Neural progenitor cell (in vitro differentiated cells): ENCODE data around the gene ZNF100. TPM values are rescaled to one million over a fixed set of nuclear protein-coding genes. Genes with fewer than 3 reads are reported as not detected.

Experiments
- DNase-seq: peaks from one replicate; pipeline ENCODE4 v3.0.0-alpha.2; 2016; ENCODE audit warnings: low spot score
- H2AFZ ChIP-seq: fragments of 200-600 bp; sonication (generic); replicated peaks from 2 replicates; pipeline ENCODE4 v1.6.1; 2016; ENCODE audit warnings: antibody characterized with exemption
- H3F3A ChIP-seq: fragments of 200-600 bp; sonication (generic); 2 replicates; pipeline ENCODE4 v1.6.1; 2016; ENCODE audit warnings: antibody characterized with exemption, low read depth
- H3K27ac ChIP-seq: fragments of 200-600 bp; sonication (generic); 2 replicates; pipeline ENCODE4 v1.5.1; 2016; ENCODE audit warnings: mild to moderate bottlenecking
- H3K27me3 ChIP-seq: fragments of 200-600 bp; sonication (generic); 2 replicates; pipeline ENCODE4 v1.6.1; 2016; ENCODE audit warnings: mild to moderate bottlenecking, moderate library complexity
- H3K36me3 ChIP-seq: fragments of 200-600 bp; sonication (generic); 2 replicates; pipeline ENCODE4 v1.5.1; 2016
- H3K4me1 ChIP-seq: fragments of 200-600 bp; sonication (generic); 2 replicates; pipeline ENCODE4 v1.6.1; 2016; ENCODE audit warnings: mixed run types
- H3K4me2 ChIP-seq: fragments of 200-600 bp; sonication (generic); 2 replicates; pipeline ENCODE4 v1.6.1; 2016
- H3K4me3 ChIP-seq: fragments of 200-600 bp; sonication (generic); 2 replicates; pipeline ENCODE4 v1.5.1; 2016
- H3K79me2 ChIP-seq: fragments of 200-600 bp; sonication (generic); 2 replicates; pipeline ENCODE4 v1.6.1; 2016; ENCODE audit warnings: low read depth
- H3K9ac ChIP-seq: fragments of 200-600 bp; sonication (generic); 2 replicates; pipeline ENCODE4 v1.6.1; 2016
- H3K9me3 ChIP-seq: fragments of 200-600 bp; sonication (generic); 2 replicates; pipeline ENCODE4 v1.5.1; 2016; ENCODE audit warnings: low read depth
- H4K20me1 ChIP-seq: fragments of 200-600 bp; sonication (generic); 2 replicates; pipeline ENCODE4 v1.6.1; 2016; ENCODE audit warnings: low read depth
- H3K27ac Mint-ChIP-seq: 3 replicates; pipeline ENCODE4 v1.8.0; 2021; ENCODE audit warnings: mixed read lengths
- H3K27me3 Mint-ChIP-seq: 2 replicates; pipeline ENCODE4 v1.8.0; 2022; ENCODE audit warnings: low read depth, mild to moderate bottlenecking, inconsistent platforms, moderate library complexity, mixed read lengths; ENCODE audit not compliant: insufficient read depth
- H3K36me3 Mint-ChIP-seq: 3 replicates; pipeline ENCODE4 v1.8.0; 2021; ENCODE audit warnings: mixed read lengths
- H3K4me1 Mint-ChIP-seq: 3 replicates; pipeline ENCODE4 v1.8.0; 2021; ENCODE audit warnings: mixed read lengths
- H3K4me3 Mint-ChIP-seq: 3 replicates; pipeline ENCODE4 v1.8.0; 2021; ENCODE audit warnings: mild to moderate bottlenecking, moderate library complexity, mixed read lengths
- H3K9me3 Mint-ChIP-seq: 3 replicates; pipeline ENCODE4 v1.8.0; 2020; ENCODE audit warnings: mixed read lengths
- CTCF ChIP-seq: fragments of 200-600 bp; sonication (generic); IDR thresholded peaks from 2 replicates; pipeline ENCODE4 v1.5.1; 2017; ENCODE audit warnings: antibody characterized with exemption, mild to moderate bottlenecking
- EZH2 ChIP-seq: fragments of 200-600 bp; sonication (generic); IDR thresholded peaks from 2 replicates; pipeline ENCODE4 v1.6.1; 2017; ENCODE audit warnings: antibody characterized with exemption, mild to moderate bottlenecking, moderate library complexity
- EZH2phosphoT487 ChIP-seq: fragments of 200-600 bp; sonication (generic); IDR thresholded peaks from 2 replicates; pipeline ENCODE4 v1.6.1; 2017; ENCODE audit warnings: antibody characterized with exemption
- total RNA-seq: library from RNA; depleted of rRNA; stranded (reverse); fragments of >200 nt; gene quantifications from 2 replicates; pipeline ENCODE4 v1.2.3, GENCODE V29; 2015; ENCODE audit warnings: low replicate concordance

ZNF100 gene
- total RNA-seq, 1 donor from 2014 or later = 29.5 TPM

GRCh38 chr19:21697698-21698097 is 69.7 kb downstream of the ZNF100 start:
- Mint-ChIP-seq H3K36me3 (no peaks in the 10 kb centered on the region), H3K9me3 (peaks cover 47% of the 10 kb centered on the region), H3K4me1 (no peaks in the 10 kb centered on the region), H3K27me3 (peaks cover 6% of the 10 kb centered on the region), H3K27ac (no peak overlapping the region), H3K4me3 (no peak overlapping the region)
- Histone ChIP-seq H3K27me3 (no peaks in the 10 kb centered on the region), H3K9ac (no peak overlapping the region), H2AFZ (no peak overlapping the region), H3K4me3 (no peak overlapping the region), H3K27ac (no peak overlapping the region), H3K4me1 (no peaks in the 10 kb centered on the region), H3K36me3 (no peaks in the 10 kb centered on the region), H3K79me2 (no peaks in the 10 kb centered on the region), H3F3A (no peaks in the 10 kb centered on the region), H4K20me1 (no peaks in the 10 kb centered on the region), H3K9me3 (peaks cover 6% of the 10 kb centered on the region), H3K4me2 (no peak overlapping the region)
- no peak for DNase-seq
- TF ChIP-seq CTCF = no peak
- TF ChIP-seq EZH2phosphoT487 = no peak
- TF ChIP-seq EZH2 = no peak

- Histone ChIP-seq H3K27me3 (no peaks in the 10 kb centered on the region), H3K9ac (no peak overlapping the region), H4K20me1 (no peaks in the 10 kb centered on the region), H3F3A (no peaks in the 10 kb centered on the region), H3K4me1 (no peaks in the 10 kb centered on the region), H3K79me2 (no peaks in the 10 kb centered on the region), H3K4me2 (no peak overlapping the region), H3K36me3 (no peaks in the 10 kb centered on the region), H3K4me3 (no peak overlapping the region), H2AFZ (no peak overlapping the region), H3K9me3 (no peaks in the 10 kb centered on the region), H3K27ac (no peak overlapping the region)
- DNase-seq = no peak
- H3K27ac Mint-ChIP-seq = no peak overlapping the region
- no peak for TF ChIP-seq EZH2phosphoT487
- no peak for TF ChIP-seq CTCF
- TF ChIP-seq EZH2 = no peak
- H3K4me1 Mint-ChIP-seq = no peaks in the 10 kb centered on the region
- H3K9me3 Mint-ChIP-seq = peaks cover 58% of the 10 kb centered on the region
- H3K27me3 Mint-ChIP-seq = peaks cover 9% of the 10 kb centered on the region
- H3K36me3 Mint-ChIP-seq = no peaks in the 10 kb centered on the region
- no peak overlapping the region for H3K4me3 Mint-ChIP-seq
Observed at GRCh38 chr19:21694171-21694906, 73.0 kb downstream of the ZNF100 start.

- TF ChIP-seq EZH2 (no peak), CTCF (no peak), EZH2phosphoT487 (no peak)
- H3K27me3 Mint-ChIP-seq = peaks cover 9% of the 10 kb centered on the region
- H3K9me3 Mint-ChIP-seq = peaks cover 66% of the 10 kb centered on the region
- Histone ChIP-seq H2AFZ (no peak overlapping the region), H3K36me3 (no peaks in the 10 kb centered on the region), H3K27me3 (no peaks in the 10 kb centered on the region), H3K27ac (no peak overlapping the region), H3K4me3 (no peak overlapping the region), H3K4me1 (no peaks in the 10 kb centered on the region), H3K9me3 (no peaks in the 10 kb centered on the region), H3K79me2 (no peaks in the 10 kb centered on the region), H3F3A (no peaks in the 10 kb centered on the region), H3K4me2 (no peak overlapping the region), H4K20me1 (no peaks in the 10 kb centered on the region), H3K9ac (no peak overlapping the region)
- H3K4me1 Mint-ChIP-seq = no peaks in the 10 kb centered on the region
- no peak overlapping the region for H3K4me3 Mint-ChIP-seq
- H3K36me3 Mint-ChIP-seq = no peaks in the 10 kb centered on the region
- no peak for DNase-seq
- H3K27ac Mint-ChIP-seq = no peak overlapping the region
Observed at GRCh38 chr19:21693399-21693798, 74.0 kb downstream of the ZNF100 start.
